Gastroesophageal sphincter (tissue), 3 donors: ENCODE data around the gene CDAN1.

Experiments used
- CTCF ChIP-seq, 4 experiments: fragments of 200-600 bp in 2 of 4; fragments of 450-650 bp in 2 of 4; sonication (generic) in 1 of 4; IDR thresholded peaks; one replicate each; pipeline ENCODE4 v1.5.1; 2017 to 2019; ENCODE audit warnings: antibody characterized with exemption in 4 of 4, mild to moderate bottlenecking in 2 of 4, moderate library complexity in 2 of 4
- EP300 ChIP-seq: sonication (generic); formaldehyde crosslinking; IDR thresholded peaks from one replicate; pipeline ENCODE4 v1.6.1; 2017; ENCODE audit warnings: antibody characterized with exemption, mild to moderate bottlenecking
- POLR2A ChIP-seq, 2 donors: fragments of 450-650 bp; IDR thresholded peaks; one replicate each; pipeline ENCODE4 v1.6.1; 2017; ENCODE audit warnings: antibody characterized with exemption in 2 of 2, mild to moderate bottlenecking in 2 of 2, moderate library complexity in 1 of 2
- POLR2AphosphoS5 ChIP-seq: sonication (generic); formaldehyde crosslinking; IDR thresholded peaks from one replicate; pipeline ENCODE4 v1.6.1; 2017; ENCODE audit warnings: antibody characterized with exemption

DNA sequence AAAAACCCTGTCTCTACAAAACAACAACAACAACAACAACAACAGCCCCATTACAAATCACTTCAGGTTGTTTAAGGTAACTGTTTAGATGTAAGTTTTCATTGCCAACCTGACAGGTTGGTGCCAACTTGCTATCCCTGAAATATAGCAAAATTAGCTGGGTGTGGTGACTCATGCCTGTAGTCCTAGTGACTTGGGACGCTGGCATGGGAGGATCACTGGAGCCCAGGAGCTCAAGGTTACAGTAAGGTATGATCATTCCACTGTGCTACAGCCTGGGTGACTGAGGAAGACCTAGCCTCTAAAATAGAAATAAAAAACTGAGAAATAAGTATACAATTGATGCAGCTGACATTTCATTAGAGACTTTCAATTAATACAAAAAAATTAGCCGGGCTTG is 36.0 kb upstream of the CDAN1 start:
- TF ChIP-seq CTCF (IDR thresholded peaks at IDR 0.05) (no peak), EP300 (no peak), POLR2AphosphoS5 (no peak), POLR2A (IDR thresholded peaks at IDR 0.05) (no peak)
